ENCODE results near the gene CFDP1. TPM values are rescaled to one million over a fixed set of nuclear protein-coding genes. Genes with fewer than 3 reads are reported as not detected.
A peak's percentile ranks its signal among the peaks of the same experiment; 100 is the strongest.

The CFDP1 gene
- total and polyA plus RNA-seq, 2 of the 13 experiments (the other 11 are each of a cell fraction or from before 2014, with no cell fraction given), result 78.6 to 153 TPM

DNA sequence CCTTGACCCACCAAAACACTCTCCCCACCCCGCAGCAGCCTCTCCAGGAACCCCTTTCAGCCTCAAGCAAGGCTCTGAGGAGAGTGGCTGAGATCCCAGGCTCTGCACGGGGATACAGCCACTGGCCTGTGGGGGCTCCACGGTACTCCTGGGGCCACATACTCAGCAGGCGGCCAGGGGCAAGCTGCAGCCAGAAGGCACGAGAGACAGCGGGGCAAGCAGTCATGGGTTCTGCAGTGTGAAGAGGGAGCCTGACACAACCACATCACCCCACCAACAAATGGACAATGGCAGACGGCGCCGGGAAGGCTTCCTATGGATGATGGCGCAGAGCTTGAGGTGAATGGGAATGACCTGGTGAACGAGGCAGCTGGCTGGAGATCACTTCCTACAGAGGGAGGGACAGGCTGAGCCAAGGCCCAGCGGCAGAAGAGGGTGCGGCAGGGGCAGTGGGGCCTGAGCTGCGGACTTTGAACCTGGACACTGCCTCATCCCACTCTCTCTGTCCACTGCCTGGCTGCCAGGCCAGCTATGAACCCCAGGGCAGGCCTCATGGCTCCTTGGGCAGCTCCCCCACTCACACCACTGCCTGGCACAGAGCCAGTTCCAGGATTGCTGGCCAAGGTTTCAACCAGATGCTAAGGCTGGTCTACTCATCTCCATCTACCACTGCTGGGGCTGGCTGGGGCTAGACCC lies 171.1 kb downstream of the CFDP1 start (continued):
- TF ChIP-seq, protein P1, sequence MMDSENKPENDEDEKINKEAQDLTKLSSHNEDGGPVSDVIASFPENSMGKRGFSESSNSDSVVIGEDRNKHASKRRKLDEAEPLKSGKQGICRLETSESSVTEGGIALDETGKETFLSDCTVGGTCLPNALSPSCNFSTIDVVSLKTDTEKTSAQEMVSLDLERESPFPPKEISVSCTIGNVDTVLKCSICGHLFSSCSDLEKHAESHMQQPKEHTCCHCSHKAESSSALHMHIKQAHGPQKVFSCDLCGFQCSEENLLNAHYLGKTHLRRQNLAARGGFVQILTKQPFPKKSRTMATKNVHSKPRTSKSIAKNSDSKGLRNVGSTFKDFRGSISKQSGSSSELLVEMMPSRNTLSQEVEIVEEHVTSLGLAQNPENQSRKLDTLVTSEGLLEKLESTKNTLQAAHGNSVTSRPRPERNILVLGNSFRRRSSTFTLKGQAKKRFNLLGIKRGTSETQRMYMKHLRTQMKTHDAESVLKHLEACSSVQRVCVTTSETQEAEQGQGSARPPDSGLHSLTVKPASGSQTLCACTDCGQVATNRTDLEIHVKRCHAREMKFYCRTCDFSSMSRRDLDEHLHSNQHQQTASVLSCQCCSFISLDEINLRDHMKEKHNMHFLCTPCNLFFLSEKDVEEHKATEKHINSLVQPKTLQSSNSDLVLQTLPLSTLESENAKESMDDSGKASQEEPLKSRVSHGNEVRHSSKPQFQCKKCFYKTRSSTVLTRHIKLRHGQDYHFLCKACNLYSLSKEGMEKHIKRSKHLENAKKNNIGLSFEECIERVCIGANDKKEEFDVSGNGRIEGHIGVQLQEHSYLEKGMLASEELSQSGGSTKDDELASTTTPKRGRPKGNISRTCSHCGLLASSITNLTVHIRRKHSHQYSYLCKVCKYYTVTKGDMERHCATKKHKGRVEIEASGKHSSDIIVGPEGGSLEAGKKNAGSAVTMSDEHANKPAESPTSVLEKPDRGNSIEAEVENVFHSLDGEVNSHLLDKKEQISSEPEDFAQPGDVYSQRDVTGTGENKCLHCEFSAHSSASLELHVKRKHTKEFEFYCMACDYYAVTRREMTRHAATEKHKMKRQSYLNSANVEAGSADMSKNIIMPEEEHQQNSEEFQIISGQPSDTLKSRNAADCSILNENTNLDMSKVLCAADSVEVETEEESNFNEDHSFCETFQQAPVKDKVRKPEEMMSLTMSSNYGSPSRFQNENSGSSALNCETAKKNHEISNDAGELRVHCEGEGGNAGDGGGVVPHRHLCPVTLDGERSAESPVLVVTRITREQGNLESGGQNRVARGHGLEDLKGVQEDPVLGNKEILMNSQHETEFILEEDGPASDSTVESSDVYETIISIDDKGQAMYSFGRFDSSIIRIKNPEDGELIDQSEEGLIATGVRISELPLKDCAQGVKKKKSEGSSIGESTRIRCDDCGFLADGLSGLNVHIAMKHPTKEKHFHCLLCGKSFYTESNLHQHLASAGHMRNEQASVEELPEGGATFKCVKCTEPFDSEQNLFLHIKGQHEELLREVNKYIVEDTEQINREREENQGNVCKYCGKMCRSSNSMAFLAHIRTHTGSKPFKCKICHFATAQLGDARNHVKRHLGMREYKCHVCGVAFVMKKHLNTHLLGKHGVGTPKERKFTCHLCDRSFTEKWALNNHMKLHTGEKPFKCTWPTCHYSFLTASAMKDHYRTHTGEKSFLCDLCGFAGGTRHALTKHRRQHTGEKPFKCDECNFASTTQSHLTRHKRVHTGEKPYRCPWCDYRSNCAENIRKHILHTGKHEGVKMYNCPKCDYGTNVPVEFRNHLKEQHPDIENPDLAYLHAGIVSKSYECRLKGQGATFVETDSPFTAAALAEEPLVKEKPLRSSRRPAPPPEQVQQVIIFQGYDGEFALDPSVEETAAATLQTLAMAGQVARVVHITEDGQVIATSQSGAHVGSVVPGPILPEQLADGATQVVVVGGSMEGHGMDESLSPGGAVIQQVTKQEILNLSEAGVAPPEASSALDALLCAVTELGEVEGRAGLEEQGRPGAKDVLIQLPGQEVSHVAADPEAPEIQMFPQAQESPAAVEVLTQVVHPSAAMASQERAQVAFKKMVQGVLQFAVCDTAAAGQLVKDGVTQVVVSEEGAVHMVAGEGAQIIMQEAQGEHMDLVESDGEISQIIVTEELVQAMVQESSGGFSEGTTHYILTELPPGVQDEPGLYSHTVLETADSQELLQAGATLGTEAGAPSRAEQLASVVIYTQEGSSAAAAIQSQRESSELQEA (CRISPR knock-in tag; IDR thresholded peaks at IDR 0.05; ENCODE audit: not compliant biosample characterization), result peak; percentile 62
- no peak for TF ChIP-seq ZNF362 (CRISPR knock-in tag; IDR thresholded peaks at IDR 0.05; ENCODE audit: borderline replicate concordance)
- TF ChIP-seq IRX3 (CRISPR knock-in tag; IDR thresholded peaks at IDR 0.05; ENCODE audit: borderline replicate concordance, low read depth), result no peak
- TF ChIP-seq JUND (CRISPR knock-in tag; IDR thresholded peaks at IDR 0.05), result peak; percentile 68; the same call in 1 of the 2 replicates
- TF ChIP-seq HMG20A (CRISPR knock-in tag; IDR thresholded peaks at IDR 0.05; ENCODE audit: borderline replicate concordance), result peak; percentile 58; the same call in 1 of the 2 replicates
- TF ChIP-seq ZNF44 (CRISPR knock-in tag; IDR thresholded peaks at IDR 0.05), result no peak
- TF ChIP-seq ZNF800 (CRISPR knock-in tag; IDR thresholded peaks at IDR 0.05), result 0 out of 2 replicates have a peak, but pooled peaks have one; percentile 65
- TF ChIP-seq, protein P2, sequence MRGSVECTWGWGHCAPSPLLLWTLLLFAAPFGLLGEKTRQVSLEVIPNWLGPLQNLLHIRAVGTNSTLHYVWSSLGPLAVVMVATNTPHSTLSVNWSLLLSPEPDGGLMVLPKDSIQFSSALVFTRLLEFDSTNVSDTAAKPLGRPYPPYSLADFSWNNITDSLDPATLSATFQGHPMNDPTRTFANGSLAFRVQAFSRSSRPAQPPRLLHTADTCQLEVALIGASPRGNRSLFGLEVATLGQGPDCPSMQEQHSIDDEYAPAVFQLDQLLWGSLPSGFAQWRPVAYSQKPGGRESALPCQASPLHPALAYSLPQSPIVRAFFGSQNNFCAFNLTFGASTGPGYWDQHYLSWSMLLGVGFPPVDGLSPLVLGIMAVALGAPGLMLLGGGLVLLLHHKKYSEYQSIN (CRISPR knock-in tag; IDR thresholded peaks at IDR 0.05; ENCODE audit: borderline replicate concordance), result no peak
- TF ChIP-seq U2AF1 (optimal IDR thresholded peaks at IDR 0.05; ENCODE audit: low read depth, low read length), result peak; percentile 70
- peak; percentile 73; the same call in 1 of the 2 replicates for TF ChIP-seq ZFP1 (CRISPR knock-in tag; IDR thresholded peaks at IDR 0.05)
- TF ChIP-seq, protein P3, sequence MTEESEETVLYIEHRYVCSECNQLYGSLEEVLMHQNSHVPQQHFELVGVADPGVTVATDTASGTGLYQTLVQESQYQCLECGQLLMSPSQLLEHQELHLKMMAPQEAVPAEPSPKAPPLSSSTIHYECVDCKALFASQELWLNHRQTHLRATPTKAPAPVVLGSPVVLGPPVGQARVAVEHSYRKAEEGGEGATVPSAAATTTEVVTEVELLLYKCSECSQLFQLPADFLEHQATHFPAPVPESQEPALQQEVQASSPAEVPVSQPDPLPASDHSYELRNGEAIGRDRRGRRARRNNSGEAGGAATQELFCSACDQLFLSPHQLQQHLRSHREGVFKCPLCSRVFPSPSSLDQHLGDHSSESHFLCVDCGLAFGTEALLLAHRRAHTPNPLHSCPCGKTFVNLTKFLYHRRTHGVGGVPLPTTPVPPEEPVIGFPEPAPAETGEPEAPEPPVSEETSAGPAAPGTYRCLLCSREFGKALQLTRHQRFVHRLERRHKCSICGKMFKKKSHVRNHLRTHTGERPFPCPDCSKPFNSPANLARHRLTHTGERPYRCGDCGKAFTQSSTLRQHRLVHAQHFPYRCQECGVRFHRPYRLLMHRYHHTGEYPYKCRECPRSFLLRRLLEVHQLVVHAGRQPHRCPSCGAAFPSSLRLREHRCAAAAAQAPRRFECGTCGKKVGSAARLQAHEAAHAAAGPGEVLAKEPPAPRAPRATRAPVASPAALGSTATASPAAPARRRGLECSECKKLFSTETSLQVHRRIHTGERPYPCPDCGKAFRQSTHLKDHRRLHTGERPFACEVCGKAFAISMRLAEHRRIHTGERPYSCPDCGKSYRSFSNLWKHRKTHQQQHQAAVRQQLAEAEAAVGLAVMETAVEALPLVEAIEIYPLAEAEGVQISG (CRISPR knock-in tag; IDR thresholded peaks at IDR 0.05), result peak; percentile 84
- no peak; the same call in 1 of the 2 replicates for TF ChIP-seq ZNF703 (CRISPR knock-in tag; IDR thresholded peaks at IDR 0.05; ENCODE audit: borderline replicate concordance)

Measured in HepG2 (cell line).